Progenitor cell of endocrine pancreas (in vitro differentiated cells): ENCODE data around the gene TRAF3IP3. TPM values are rescaled to one million over a fixed set of nuclear protein-coding genes. Genes with fewer than 3 reads are reported as not detected.
A peak's percentile ranks its signal among the peaks of the same experiment; 100 is the strongest.

Source experiments
- DNase-seq: peaks from one replicate; pipeline ENCODE4 v3.0.0; 2021; ENCODE audit warnings: low spot score; ENCODE audit not compliant: unreplicated experiment
- H3K27ac Mint-ChIP-seq: 2 replicates; pipeline ENCODE4 v1.8.0; 2021; ENCODE audit warnings: mild to moderate bottlenecking, moderate library complexity, mixed read lengths
- H3K27me3 Mint-ChIP-seq: 2 replicates; pipeline ENCODE4 v1.8.0; 2021; ENCODE audit warnings: mixed read lengths
- H3K36me3 Mint-ChIP-seq: 2 replicates; pipeline ENCODE4 v1.8.0; 2022; ENCODE audit warnings: mixed read lengths; ENCODE audit not compliant: insufficient read depth
- H3K4me1 Mint-ChIP-seq: 2 replicates; pipeline ENCODE4 v1.8.0; 2021; ENCODE audit warnings: low read depth, mixed read lengths
- H3K4me3 Mint-ChIP-seq: 2 replicates; pipeline ENCODE4 v1.8.0; 2021; ENCODE audit warnings: low read depth, mild to moderate bottlenecking, moderate library complexity, mixed read lengths
- H3K9me3 Mint-ChIP-seq: 2 replicates; pipeline ENCODE4 v1.8.0; 2021; ENCODE audit warnings: low read depth, mixed read lengths
- total RNA-seq: library from RNA; stranded (reverse); gene quantifications from 2 replicates; pipeline ENCODE4 v1.2.1, GENCODE V29; 2021
- TF ChIP-seq, protein P1 (sequence below): fragments of 200-600 bp; sonication (generic); IDR thresholded peaks from one replicate; pipeline ENCODE4 v1.5.0; 2021; ENCODE audit warnings: antibody characterized with exemption, mild to moderate bottlenecking; ENCODE audit not compliant: unreplicated experiment

The TRAF3IP3 gene
- total RNA-seq, 1 donor from 2014 or later, result not detected

DNA sequence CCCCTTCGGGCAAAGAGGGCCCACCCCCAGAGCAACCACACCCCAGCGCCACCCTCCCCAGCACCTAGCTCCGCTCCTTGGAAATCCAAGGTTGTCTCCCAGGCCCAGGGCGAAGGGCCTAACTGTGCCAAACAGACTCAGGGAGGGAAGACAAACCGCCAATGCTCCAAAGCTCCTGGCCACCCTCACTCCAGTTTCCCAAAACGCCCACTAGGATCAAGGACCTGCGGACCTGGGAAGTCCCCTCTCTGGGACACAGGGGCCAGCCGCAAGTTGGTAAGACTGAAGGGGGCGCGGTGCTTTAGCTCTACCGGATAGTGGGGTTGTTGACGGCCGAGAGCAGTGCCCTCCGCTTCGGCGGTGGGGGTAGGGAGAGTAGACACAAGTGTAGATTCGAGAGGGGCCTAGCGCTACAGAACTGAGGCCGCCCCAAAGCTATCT is 49.5 kb downstream of the TRAF3IP3 start:
- H3K4me3 Mint-ChIP-seq, result peak overlapping the region; percentile 94
- TF ChIP-seq, protein P1, sequence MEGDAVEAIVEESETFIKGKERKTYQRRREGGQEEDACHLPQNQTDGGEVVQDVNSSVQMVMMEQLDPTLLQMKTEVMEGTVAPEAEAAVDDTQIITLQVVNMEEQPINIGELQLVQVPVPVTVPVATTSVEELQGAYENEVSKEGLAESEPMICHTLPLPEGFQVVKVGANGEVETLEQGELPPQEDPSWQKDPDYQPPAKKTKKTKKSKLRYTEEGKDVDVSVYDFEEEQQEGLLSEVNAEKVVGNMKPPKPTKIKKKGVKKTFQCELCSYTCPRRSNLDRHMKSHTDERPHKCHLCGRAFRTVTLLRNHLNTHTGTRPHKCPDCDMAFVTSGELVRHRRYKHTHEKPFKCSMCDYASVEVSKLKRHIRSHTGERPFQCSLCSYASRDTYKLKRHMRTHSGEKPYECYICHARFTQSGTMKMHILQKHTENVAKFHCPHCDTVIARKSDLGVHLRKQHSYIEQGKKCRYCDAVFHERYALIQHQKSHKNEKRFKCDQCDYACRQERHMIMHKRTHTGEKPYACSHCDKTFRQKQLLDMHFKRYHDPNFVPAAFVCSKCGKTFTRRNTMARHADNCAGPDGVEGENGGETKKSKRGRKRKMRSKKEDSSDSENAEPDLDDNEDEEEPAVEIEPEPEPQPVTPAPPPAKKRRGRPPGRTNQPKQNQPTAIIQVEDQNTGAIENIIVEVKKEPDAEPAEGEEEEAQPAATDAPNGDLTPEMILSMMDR, result peak; percentile 38
- H3K27ac Mint-ChIP-seq, result peak overlapping the region; percentile 98
- H3K36me3 Mint-ChIP-seq, result no peaks in the 10 kb centered on the region
- peak; percentile 30 for DNase-seq
- peaks cover 21% of the 10 kb centered on the region for H3K4me1 Mint-ChIP-seq
- H3K27me3 Mint-ChIP-seq, result no peaks in the 10 kb centered on the region
- H3K9me3 Mint-ChIP-seq, result no peaks in the 10 kb centered on the region

- TF ChIP-seq, protein P1, result no peak
- Mint-ChIP-seq H3K27ac (peak within 1 kb of the TSS; percentile 98), H3K4me1 (peaks cover 22% of the 10 kb centered on the region), H3K36me3 (no peaks in the 10 kb centered on the region), H3K4me3 (peak within 1 kb of the TSS; percentile 94), H3K27me3 (no peaks in the 10 kb centered on the region), H3K9me3 (no peaks in the 10 kb centered on the region)
- peak; percentile 98 for DNase-seq
Measured at GRCh38 chr1:209805875-209806760, 50.3 kb downstream of the TRAF3IP3 start, which contains the start of gene IRF6. Gene IRF6, minus strand, starts transcription at chr1:209806142. Its CDS starts 4,729 bp downstream, at chr1:209801413.

GRCh38 chr1:209807509-209807908 is 51.7 kb downstream of the TRAF3IP3 start:
- Mint-ChIP-seq H3K9me3 (no peaks in the 10 kb centered on the region), H3K27ac (no peak overlapping the region), H3K36me3 (no peaks in the 10 kb centered on the region), H3K27me3 (no peaks in the 10 kb centered on the region), H3K4me1 (peaks cover 20% of the 10 kb centered on the region), H3K4me3 (no peak overlapping the region)
- TF ChIP-seq, protein P1, result no peak
- no peak for DNase-seq

DNA sequence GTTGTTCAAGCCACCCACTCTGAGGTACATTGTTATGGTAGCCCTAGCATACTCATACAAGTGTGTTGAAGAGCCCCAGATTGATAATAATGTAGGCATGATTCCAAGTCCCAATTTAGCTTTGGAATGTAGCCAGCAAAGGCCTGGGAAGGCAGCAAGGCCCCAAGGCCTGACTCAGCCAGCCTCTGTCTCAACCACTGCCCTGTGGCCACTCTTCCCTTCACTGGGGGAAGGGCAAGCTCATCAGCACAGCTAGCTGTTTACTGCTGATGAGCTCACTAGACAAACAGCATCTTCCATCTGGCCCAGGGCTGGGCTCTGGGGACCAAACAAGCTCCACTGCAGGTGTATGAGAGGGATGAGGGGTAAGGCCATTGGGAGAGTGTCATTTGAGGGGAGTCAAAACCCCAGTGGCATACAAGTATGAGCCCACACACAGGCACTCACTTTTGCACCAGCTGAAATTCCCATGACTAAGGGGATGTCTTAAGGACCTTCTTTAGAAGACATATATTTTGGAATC is 52.3 kb downstream of the TRAF3IP3 start:
- Mint-ChIP-seq H3K36me3 (no peaks in the 10 kb centered on the region), H3K9me3 (no peaks in the 10 kb centered on the region), H3K4me3 (no peak overlapping the region), H3K4me1 (peaks cover 19% of the 10 kb centered on the region), H3K27ac (no peak overlapping the region), H3K27me3 (no peaks in the 10 kb centered on the region)
- no peak for DNase-seq
- TF ChIP-seq, protein P1, result no peak

DNA sequence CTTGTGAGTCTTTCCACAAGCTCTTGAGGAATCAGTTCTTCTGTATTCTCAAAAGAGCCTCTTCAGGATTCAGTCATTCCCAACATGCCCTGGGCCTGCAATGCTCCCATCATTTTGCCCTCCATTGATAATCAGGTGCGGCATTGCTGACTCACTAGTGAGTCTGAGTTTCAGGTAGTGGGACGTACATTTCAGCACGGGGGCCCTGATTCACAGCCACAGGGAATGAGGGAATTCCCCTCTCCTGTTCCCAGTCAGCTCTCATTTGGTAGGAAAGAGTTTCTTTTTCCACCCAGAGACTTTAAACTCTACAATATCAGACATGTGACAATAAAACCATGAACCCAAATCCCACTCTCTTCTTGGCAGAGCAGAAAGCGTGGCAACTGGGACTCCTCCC is 53.8 kb downstream of the TRAF3IP3 start:
- no peaks in the 10 kb centered on the region for H3K9me3 Mint-ChIP-seq

More for the DNA sequence above, 53.8 kb downstream of the TRAF3IP3 start:
- no peak for DNase-seq
- no peaks in the 10 kb centered on the region for H3K36me3 Mint-ChIP-seq
- H3K4me3 Mint-ChIP-seq, result no peak overlapping the region
- TF ChIP-seq, protein P1, result no peak
- H3K27ac Mint-ChIP-seq, result no peak overlapping the region
- peaks cover 12% of the 10 kb centered on the region for H3K4me1 Mint-ChIP-seq
- no peaks in the 10 kb centered on the region for H3K27me3 Mint-ChIP-seq
